ENCODE measurements around the gene ATP5F1D. TPM values are rescaled to one million over a fixed set of nuclear protein-coding genes. Genes with fewer than 3 reads are reported as not detected.

ATP5F1D gene
- total and polyA plus RNA-seq, 2 of the 13 experiments (the other 11 are each of a cell fraction or from before 2014, with no cell fraction given): 39.4 to 78.7 TPM

DNA sequence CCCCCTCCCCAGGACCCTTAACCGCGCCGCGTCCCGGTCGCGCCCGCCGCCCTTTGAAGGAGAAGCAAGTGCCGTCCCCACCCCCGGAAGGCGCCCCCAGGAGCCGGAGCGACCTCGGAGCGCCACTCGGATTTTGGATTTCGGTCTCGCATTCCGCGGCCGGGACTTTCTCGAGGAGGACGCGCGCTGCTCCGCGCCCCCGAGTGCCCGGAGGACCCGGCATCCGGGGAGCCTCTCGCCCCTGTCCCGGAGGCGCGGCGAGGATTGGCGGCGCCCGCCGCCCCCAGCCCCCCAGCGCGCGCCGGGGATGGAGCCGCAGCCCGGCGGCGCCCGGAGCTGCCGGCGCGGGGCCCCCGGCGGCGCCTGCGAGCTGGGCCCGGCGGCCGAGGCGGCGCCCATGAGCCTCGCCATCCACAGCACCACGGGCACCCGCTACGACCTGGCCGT, 8.5 kb downstream of the ATP5F1D start:
- intact Hi-C loops (cut with micrococcal nuclease; ENCODE audit: unreplicated experiment) (no loop called here), in situ Hi-C loops (cut with HindIII; ENCODE audit: extremely low pct_ligation_motif_present, low pct_unique_long_range_greater_than_20kb) (no loop called here)
- H3K4me3 ChIP-seq (replicated peaks in 1 of 3; ENCODE audit: insufficient read depth in 1 of 3, low read depth in 2 of 3, low read length in 3 of 3): peak overlapping the region; percentile 86 to 90 (median 88)
- H3K79me2 ChIP-seq (ENCODE audit: insufficient read depth, low read length): peaks cover 31% of the 10 kb centered on the region
- peaks cover 8 to 20% of the 10 kb centered on the region in 2 experiments for H3K36me3 ChIP-seq (replicated peaks in 1 of 2; ENCODE audit: control insufficient read depth in 1 of 2, insufficient read depth in 2 of 2, low read length in 2 of 2)
- peaks cover 52% of the 10 kb centered on the region for H3K4me1 ChIP-seq (ENCODE audit: insufficient read depth, low read length)
- ChIA-PET CTCF (ENCODE audit: low intra/inter-chr PET ratio, low total read pairs) (no interaction called here), POLR2A (interaction anchor here (13.7 kb wide), 1 partner anchor 15 kb away, joined by 668 read pairs; the partner anchor contains the start of gene CIRBP)
- H3K9ac ChIP-seq (ENCODE audit: insufficient read depth, low read depth, low read length): peak overlapping the region; percentile 92
- H3K27me3 ChIP-seq (ENCODE audit: control insufficient read depth in 1 of 2, insufficient read depth in 2 of 2, low read length in 2 of 2): no peaks in the 10 kb centered on the region; a peak in 1 of 5 replicates
- 0% methylated on average over 2 of the region's 67 CpGs for WGBS (ENCODE audit: low lambda C conversion rate)
- no TSS peak for BruUV-seq (replicated peaks)
- H4K20me1 ChIP-seq (ENCODE audit: insufficient read depth, low read length): peaks cover 30% of the 10 kb centered on the region; the same call in 1 of the 2 replicates
- ATAC-seq (no peak), FAIRE-seq (no peak), DNase-seq (ENCODE audit: low spot score) (no peak)
- no peak overlapping the region for H2AFZ ChIP-seq (ENCODE audit: low read length)
- peak overlapping the region; percentile 94 for H3K27ac ChIP-seq (ENCODE audit: extremely low read length, insufficient read depth, low read length)
- no peaks in the 10 kb centered on the region for H3K9me3 ChIP-seq (ENCODE audit: low read length)
- peak overlapping the region; percentile 58 for H3K4me2 ChIP-seq (ENCODE audit: low read depth, low read length)
- TF ChIP-seq, protein P1, sequence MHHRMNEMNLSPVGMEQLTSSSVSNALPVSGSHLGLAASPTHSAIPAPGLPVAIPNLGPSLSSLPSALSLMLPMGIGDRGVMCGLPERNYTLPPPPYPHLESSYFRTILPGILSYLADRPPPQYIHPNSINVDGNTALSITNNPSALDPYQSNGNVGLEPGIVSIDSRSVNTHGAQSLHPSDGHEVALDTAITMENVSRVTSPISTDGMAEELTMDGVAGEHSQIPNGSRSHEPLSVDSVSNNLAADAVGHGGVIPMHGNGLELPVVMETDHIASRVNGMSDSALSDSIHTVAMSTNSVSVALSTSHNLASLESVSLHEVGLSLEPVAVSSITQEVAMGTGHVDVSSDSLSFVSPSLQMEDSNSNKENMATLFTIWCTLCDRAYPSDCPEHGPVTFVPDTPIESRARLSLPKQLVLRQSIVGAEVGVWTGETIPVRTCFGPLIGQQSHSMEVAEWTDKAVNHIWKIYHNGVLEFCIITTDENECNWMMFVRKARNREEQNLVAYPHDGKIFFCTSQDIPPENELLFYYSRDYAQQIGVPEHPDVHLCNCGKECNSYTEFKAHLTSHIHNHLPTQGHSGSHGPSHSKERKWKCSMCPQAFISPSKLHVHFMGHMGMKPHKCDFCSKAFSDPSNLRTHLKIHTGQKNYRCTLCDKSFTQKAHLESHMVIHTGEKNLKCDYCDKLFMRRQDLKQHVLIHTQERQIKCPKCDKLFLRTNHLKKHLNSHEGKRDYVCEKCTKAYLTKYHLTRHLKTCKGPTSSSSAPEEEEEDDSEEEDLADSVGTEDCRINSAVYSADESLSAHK (CRISPR knock-in tag; IDR thresholded peaks at IDR 0.05; ENCODE audit: borderline replicate concordance): no peak
- TF ChIP-seq ZFP62 (CRISPR knock-in tag; IDR thresholded peaks at IDR 0.05) (no peak), ZNF788 (CRISPR knock-in tag; IDR thresholded peaks at IDR 0.05; ENCODE audit: borderline replicate concordance) (peak; percentile 44; the same call in 1 of the 2 replicates), ZNF431 (CRISPR knock-in tag; IDR thresholded peaks at IDR 0.05; ENCODE audit: borderline replicate concordance, low read depth) (no peak), ASH2L (IDR thresholded peaks at IDR 0.05; ENCODE audit: insufficient read length, low read depth, low read length) (peak; percentile 53), PTBP1 (IDR thresholded peaks at IDR 0.05; ENCODE audit: low read depth, low read length, poor library complexity, severe bottlenecking) (peak; percentile 29), BCL6 (CRISPR knock-in tag; IDR thresholded peaks at IDR 0.05) (0 out of 2 replicates have a peak, but pooled peaks have one; percentile 7), ZNF629 (CRISPR knock-in tag; conservative IDR thresholded peaks at IDR 0.05) (no peak), ZNF616 (CRISPR knock-in tag; IDR thresholded peaks at IDR 0.05; ENCODE audit: low read depth) (no peak), ZNF10 (CRISPR knock-in tag; IDR thresholded peaks at IDR 0.05; ENCODE audit: borderline replicate concordance, low read depth) (no peak), ELK4 (CRISPR knock-in tag; IDR thresholded peaks at IDR 0.05; ENCODE audit: borderline replicate concordance) (no peak), SKI (IDR thresholded peaks at IDR 0.05; ENCODE audit: partially characterized antibody) (peak; percentile 35), RAD21 (CRISPR knock-in tag; IDR thresholded peaks at IDR 0.05) (peak; percentile 1; the same call in 1 of the 2 replicates), ZNF768 (CRISPR knock-in tag; IDR thresholded peaks at IDR 0.05) (no peak), ZNF547 (CRISPR knock-in tag; IDR thresholded peaks at IDR 0.05) (no peak), HOXA9 (CRISPR knock-in tag; IDR thresholded peaks at IDR 0.05; ENCODE audit: borderline replicate concordance) (no peak)
- TF ChIP-seq, protein P2, sequence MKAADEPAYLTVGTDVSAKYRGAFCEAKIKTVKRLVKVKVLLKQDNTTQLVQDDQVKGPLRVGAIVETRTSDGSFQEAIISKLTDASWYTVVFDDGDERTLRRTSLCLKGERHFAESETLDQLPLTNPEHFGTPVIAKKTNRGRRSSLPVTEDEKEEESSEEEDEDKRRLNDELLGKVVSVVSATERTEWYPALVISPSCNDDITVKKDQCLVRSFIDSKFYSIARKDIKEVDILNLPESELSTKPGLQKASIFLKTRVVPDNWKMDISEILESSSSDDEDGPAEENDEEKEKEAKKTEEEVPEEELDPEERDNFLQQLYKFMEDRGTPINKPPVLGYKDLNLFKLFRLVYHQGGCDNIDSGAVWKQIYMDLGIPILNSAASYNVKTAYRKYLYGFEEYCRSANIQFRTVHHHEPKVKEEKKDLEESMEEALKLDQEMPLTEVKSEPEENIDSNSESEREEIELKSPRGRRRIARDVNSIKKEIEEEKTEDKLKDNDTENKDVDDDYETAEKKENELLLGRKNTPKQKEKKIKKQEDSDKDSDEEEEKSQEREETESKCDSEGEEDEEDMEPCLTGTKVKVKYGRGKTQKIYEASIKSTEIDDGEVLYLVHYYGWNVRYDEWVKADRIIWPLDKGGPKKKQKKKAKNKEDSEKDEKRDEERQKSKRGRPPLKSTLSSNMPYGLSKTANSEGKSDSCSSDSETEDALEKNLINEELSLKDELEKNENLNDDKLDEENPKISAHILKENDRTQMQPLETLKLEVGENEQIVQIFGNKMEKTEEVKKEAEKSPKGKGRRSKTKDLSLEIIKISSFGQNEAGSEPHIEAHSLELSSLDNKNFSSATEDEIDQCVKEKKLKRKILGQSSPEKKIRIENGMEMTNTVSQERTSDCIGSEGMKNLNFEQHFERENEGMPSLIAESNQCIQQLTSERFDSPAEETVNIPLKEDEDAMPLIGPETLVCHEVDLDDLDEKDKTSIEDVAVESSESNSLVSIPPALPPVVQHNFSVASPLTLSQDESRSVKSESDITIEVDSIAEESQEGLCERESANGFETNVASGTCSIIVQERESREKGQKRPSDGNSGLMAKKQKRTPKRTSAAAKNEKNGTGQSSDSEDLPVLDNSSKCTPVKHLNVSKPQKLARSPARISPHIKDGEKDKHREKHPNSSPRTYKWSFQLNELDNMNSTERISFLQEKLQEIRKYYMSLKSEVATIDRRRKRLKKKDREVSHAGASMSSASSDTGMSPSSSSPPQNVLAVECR (CRISPR knock-in tag; IDR thresholded peaks at IDR 0.05; ENCODE audit: borderline replicate concordance): 0 out of 2 replicates have a peak, but pooled peaks have one; percentile 11

All from HepG2 (cell line).